ENCODE data around the gene ERP29. TPM values are rescaled to one million over a fixed set of nuclear protein-coding genes. Genes with fewer than 3 reads are reported as not detected.

Gene ERP29
- 75.9 TPM for polyA plus RNA-seq (2013, experiment 1 of 2)
- 78.0 TPM for polyA plus RNA-seq (2013, experiment 2 of 2)

DNA sequence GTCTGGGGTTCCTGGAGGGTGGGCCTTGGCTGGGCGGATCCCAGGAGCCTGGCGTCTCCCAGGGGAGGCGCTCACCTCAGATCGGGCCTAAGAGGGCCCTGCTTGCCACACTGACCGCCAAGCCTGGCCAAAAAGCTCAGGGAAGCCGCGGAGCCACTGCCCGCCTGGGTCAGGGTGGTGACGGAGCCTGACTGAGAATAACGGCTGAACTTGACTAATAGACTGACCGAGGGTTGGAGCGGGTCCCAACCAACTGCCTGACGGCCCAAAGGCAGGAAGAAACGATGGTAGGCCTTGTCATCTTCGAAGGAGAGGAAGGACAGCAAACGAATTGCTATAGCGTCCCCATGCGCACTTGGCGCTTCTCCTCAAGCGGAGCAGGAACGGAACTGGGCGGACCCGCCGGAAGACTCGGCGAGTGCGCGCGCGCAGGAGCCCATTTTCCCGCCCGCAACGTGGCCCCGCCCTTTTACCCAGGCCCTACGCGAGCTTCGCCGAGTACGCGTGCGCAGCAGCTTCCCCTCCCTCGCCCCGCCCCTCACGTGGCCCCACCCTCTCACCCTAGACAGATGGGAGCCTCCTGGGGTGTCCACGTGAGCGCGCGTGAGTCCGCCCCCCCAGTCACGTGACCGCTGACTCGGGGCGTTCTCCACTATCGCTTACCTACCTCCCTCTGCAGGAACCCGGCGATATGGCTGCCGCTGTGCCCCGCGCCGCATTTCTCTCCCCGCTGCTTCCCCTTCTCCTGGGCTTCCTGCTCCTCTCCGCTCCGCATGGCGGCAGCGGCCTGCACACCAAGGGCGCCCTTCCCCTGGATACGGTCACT, at the start of gene ERP29, which contains the start of gene TMEM116:
Gene ERP29, plus strand, starts transcription at position 652 of the 826 bp plus-strand sequence. Its CDS starts 40 bp downstream, at position 692.
Gene TMEM116, minus strand, starts transcription at position 391 of the 826 bp plus-strand sequence. CDS start 7,895 bp downstream, outside the sequence.
- no peak within 1 kb of the TSS for H2BK5ac ChIP-seq (ENCODE audit: low read length)
- H4K8ac ChIP-seq (ENCODE audit: low read depth, low read length): peak within 1 kb of the TSS; percentile 52
- H3K23ac ChIP-seq (ENCODE audit: low read depth, low read length, poor library complexity): peak within 1 kb of the TSS; percentile 93
- H3K4me2 ChIP-seq (ENCODE audit: insufficient read depth, low read length, poor library complexity, severe bottlenecking): peak within 1 kb of the TSS; percentile 81
- no CpG with 5 or more reads among the region's 67 CpGs for WGBS, 2 donors (ENCODE audit: extremely low coverage in 2 of 2, insufficient read length in 2 of 2, insufficient replicate concordance in 1 of 2)
- DNase-seq (ENCODE audit: low spot score): peak; percentile 99
- H3K14ac ChIP-seq (ENCODE audit: low read length): peak within 1 kb of the TSS; percentile 66
- peak within 1 kb of the TSS; percentile 97 for H3K9ac ChIP-seq (ENCODE audit: low read depth, low read length, poor library complexity)
- peak within 1 kb of the TSS; percentile 96 for H2AK5ac ChIP-seq (ENCODE audit: low read depth, low read length)
- H2BK120ac ChIP-seq (ENCODE audit: low read depth, low read length): no peak within 1 kb of the TSS
- peak within 1 kb of the TSS; percentile 81 for H3K27ac ChIP-seq (replicated peaks; ENCODE audit: low read length)
- peak within 1 kb of the TSS; percentile 98 for H2AFZ ChIP-seq (ENCODE audit: low read length)
- H4K91ac ChIP-seq (ENCODE audit: low read depth, low read length, poor library complexity): no peak within 1 kb of the TSS
- peak within 1 kb of the TSS; percentile 94 for H3K18ac ChIP-seq (ENCODE audit: low read length)
- H2BK15ac ChIP-seq (ENCODE audit: low read length): no peak within 1 kb of the TSS
- peak within 1 kb of the TSS; percentile 60 to 96 for H3K4me3 ChIP-seq (ENCODE audit: low read length in 2 of 2)
- H2BK12ac ChIP-seq (ENCODE audit: low read length): no peak within 1 kb of the TSS
- no peaks in the 10 kb centered on the region for H3K27me3 ChIP-seq (ENCODE audit: control insufficient read depth in 3 of 3, insufficient read depth in 3 of 3, low read depth in 1 of 3, low read length in 3 of 3)
- peaks cover 7 to 9% of the 10 kb centered on the region in 2 donors for H3K4me1 ChIP-seq (ENCODE audit: control insufficient read depth in 2 of 2, insufficient read depth in 1 of 2, low read depth in 1 of 2, low read length in 2 of 2)
- peaks cover 7% of the 10 kb centered on the region for H3K79me1 ChIP-seq (ENCODE audit: low read depth, low read length)
- H3K9me3 ChIP-seq (replicated peaks in 1 of 2; ENCODE audit: control insufficient read depth in 2 of 2, insufficient read depth in 1 of 2, low read depth in 1 of 2, low read length in 2 of 2): peaks cover 0 to 25% of the 10 kb centered on the region in 2 donors
- peaks cover 0 to 49% of the 10 kb centered on the region in 2 donors for H3K36me3 ChIP-seq (replicated peaks in 1 of 2; ENCODE audit: control insufficient read depth in 2 of 2, insufficient read depth in 2 of 2, low read length in 2 of 2)
- peak within 1 kb of the TSS; percentile 13 for H3K4ac ChIP-seq (ENCODE audit: low read length)

DNA sequence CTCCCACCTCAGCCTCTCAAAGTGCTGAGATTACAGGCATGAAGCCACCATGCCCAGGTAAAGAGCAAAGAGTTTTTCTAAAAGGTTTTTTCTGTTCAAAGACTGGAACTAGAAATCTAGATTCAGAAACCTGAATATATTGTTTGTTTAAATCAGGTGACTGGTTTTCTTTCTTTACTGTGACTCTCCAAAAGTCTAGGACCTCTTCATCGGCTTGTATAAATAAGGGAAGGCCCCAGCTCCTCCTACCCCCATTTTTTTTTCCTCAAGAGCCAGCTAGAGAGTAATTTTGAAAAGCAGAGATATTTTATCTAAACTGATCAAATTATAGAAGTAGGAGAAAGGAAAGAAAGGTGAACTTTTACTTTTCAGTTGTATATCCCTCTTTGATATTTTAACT, 48.3 kb upstream of the ERP29 start:
- DNase-seq (ENCODE audit: low spot score): no peak
- no peak overlapping the region for H2AK5ac ChIP-seq (ENCODE audit: low read depth, low read length)
- no peak overlapping the region for H3K23ac ChIP-seq (ENCODE audit: low read depth, low read length, poor library complexity)
- no peak overlapping the region for H3K4me3 ChIP-seq (ENCODE audit: low read length in 2 of 2)
- no CpG with 5 or more reads among the region's 1 CpG for WGBS, 2 donors (ENCODE audit: extremely low coverage in 2 of 2, insufficient read length in 2 of 2, insufficient replicate concordance in 1 of 2)
- no peaks in the 10 kb centered on the region for H3K9me3 ChIP-seq (replicated peaks in 1 of 2; ENCODE audit: control insufficient read depth in 2 of 2, insufficient read depth in 1 of 2, low read depth in 1 of 2, low read length in 2 of 2)
- H3K27ac ChIP-seq (replicated peaks; ENCODE audit: low read length): no peak overlapping the region
- H3K36me3 ChIP-seq (replicated peaks in 1 of 2; ENCODE audit: control insufficient read depth in 2 of 2, insufficient read depth in 2 of 2, low read length in 2 of 2): no peaks in the 10 kb centered on the region
- H3K14ac ChIP-seq (ENCODE audit: low read length): no peak overlapping the region
- H3K27me3 ChIP-seq (ENCODE audit: control insufficient read depth in 3 of 3, insufficient read depth in 3 of 3, low read depth in 1 of 3, low read length in 3 of 3): no peaks in the 10 kb centered on the region
- no peak overlapping the region for H2BK120ac ChIP-seq (ENCODE audit: low read depth, low read length)
- no peak overlapping the region for H2BK5ac ChIP-seq (ENCODE audit: low read length)
- H2BK12ac ChIP-seq (ENCODE audit: low read length): no peak overlapping the region
- H4K8ac ChIP-seq (ENCODE audit: low read depth, low read length): no peak overlapping the region
- H4K91ac ChIP-seq (ENCODE audit: low read depth, low read length, poor library complexity): no peak overlapping the region
- no peak overlapping the region for H2BK15ac ChIP-seq (ENCODE audit: low read length)
- H3K4me1 ChIP-seq (ENCODE audit: control insufficient read depth in 2 of 2, insufficient read depth in 1 of 2, low read depth in 1 of 2, low read length in 2 of 2): no peaks in the 10 kb centered on the region
- H3K79me1 ChIP-seq (ENCODE audit: low read depth, low read length): no peaks in the 10 kb centered on the region
- H3K4ac ChIP-seq (ENCODE audit: low read length): no peak overlapping the region
- no peak overlapping the region for H3K9ac ChIP-seq (ENCODE audit: low read depth, low read length, poor library complexity)
- H2AFZ ChIP-seq (ENCODE audit: low read length): no peak overlapping the region
- H3K4me2 ChIP-seq (ENCODE audit: insufficient read depth, low read length, poor library complexity, severe bottlenecking): no peak overlapping the region
- no peak overlapping the region for H3K18ac ChIP-seq (ENCODE audit: low read length)

GRCh38 chr12:111971800-111972199, 41.4 kb upstream of the ERP29 start:
- H3K27me3 ChIP-seq (ENCODE audit: control insufficient read depth in 3 of 3, insufficient read depth in 3 of 3, low read depth in 1 of 3, low read length in 3 of 3): no peaks in the 10 kb centered on the region
- H3K4me1 ChIP-seq (ENCODE audit: control insufficient read depth in 2 of 2, insufficient read depth in 1 of 2, low read depth in 1 of 2, low read length in 2 of 2): no peaks in the 10 kb centered on the region
- H3K4ac ChIP-seq (ENCODE audit: low read length): no peak overlapping the region
- H3K23ac ChIP-seq (ENCODE audit: low read depth, low read length, poor library complexity): no peak overlapping the region
- no peak overlapping the region for H3K14ac ChIP-seq (ENCODE audit: low read length)
- no peaks in the 10 kb centered on the region for H3K79me1 ChIP-seq (ENCODE audit: low read depth, low read length)
- peaks cover 0 to 5% of the 10 kb centered on the region in 2 donors for H3K36me3 ChIP-seq (replicated peaks in 1 of 2; ENCODE audit: control insufficient read depth in 2 of 2, insufficient read depth in 2 of 2, low read length in 2 of 2)
- peaks cover 0 to 7% of the 10 kb centered on the region in 2 donors for H3K9me3 ChIP-seq (replicated peaks in 1 of 2; ENCODE audit: control insufficient read depth in 2 of 2, insufficient read depth in 1 of 2, low read depth in 1 of 2, low read length in 2 of 2)
- H3K27ac ChIP-seq (replicated peaks; ENCODE audit: low read length): no peak overlapping the region
- H3K4me2 ChIP-seq (ENCODE audit: insufficient read depth, low read length, poor library complexity, severe bottlenecking): no peak overlapping the region
- no peak overlapping the region for H3K18ac ChIP-seq (ENCODE audit: low read length)
- H4K91ac ChIP-seq (ENCODE audit: low read depth, low read length, poor library complexity): no peak overlapping the region
- no peak overlapping the region for H2AK5ac ChIP-seq (ENCODE audit: low read depth, low read length)
- H2AFZ ChIP-seq (ENCODE audit: low read length): no peak overlapping the region
- H2BK5ac ChIP-seq (ENCODE audit: low read length): no peak overlapping the region
- no peak for DNase-seq (ENCODE audit: low spot score)
- no peak overlapping the region for H2BK120ac ChIP-seq (ENCODE audit: low read depth, low read length)
- no peak overlapping the region for H2BK12ac ChIP-seq (ENCODE audit: low read length)
- no peak overlapping the region for H4K8ac ChIP-seq (ENCODE audit: low read depth, low read length)
- H3K9ac ChIP-seq (ENCODE audit: low read depth, low read length, poor library complexity): no peak overlapping the region
- H3K4me3 ChIP-seq (ENCODE audit: low read length in 2 of 2): no peak overlapping the region
- no peak overlapping the region for H2BK15ac ChIP-seq (ENCODE audit: low read length)

GRCh38 chr12:111975161-111975931, 37.9 kb upstream of the ERP29 start:
- no peak overlapping the region for H2BK120ac ChIP-seq (ENCODE audit: low read depth, low read length)
- no peak overlapping the region for H2BK12ac ChIP-seq (ENCODE audit: low read length)
- no peak overlapping the region for H3K4me2 ChIP-seq (ENCODE audit: insufficient read depth, low read length, poor library complexity, severe bottlenecking)
- no peak overlapping the region for H4K91ac ChIP-seq (ENCODE audit: low read depth, low read length, poor library complexity)
- H3K27me3 ChIP-seq (ENCODE audit: control insufficient read depth in 3 of 3, insufficient read depth in 3 of 3, low read depth in 1 of 3, low read length in 3 of 3): no peaks in the 10 kb centered on the region
- no peak overlapping the region for H2AFZ ChIP-seq (ENCODE audit: low read length)
- no peak overlapping the region for H3K4me3 ChIP-seq (ENCODE audit: low read length in 2 of 2)
- no peak overlapping the region for H2BK15ac ChIP-seq (ENCODE audit: low read length)
- H2AK5ac ChIP-seq (ENCODE audit: low read depth, low read length): no peak overlapping the region
- no peaks in the 10 kb centered on the region for H3K79me1 ChIP-seq (ENCODE audit: low read depth, low read length)
- H3K18ac ChIP-seq (ENCODE audit: low read length): no peak overlapping the region
- no peak overlapping the region for H2BK5ac ChIP-seq (ENCODE audit: low read length)
- no peak overlapping the region for H3K4ac ChIP-seq (ENCODE audit: low read length)
- no peak overlapping the region for H3K14ac ChIP-seq (ENCODE audit: low read length)
- peaks cover 0 to 7% of the 10 kb centered on the region in 2 donors for H3K9me3 ChIP-seq (replicated peaks in 1 of 2; ENCODE audit: control insufficient read depth in 2 of 2, insufficient read depth in 1 of 2, low read depth in 1 of 2, low read length in 2 of 2)
- no peaks in the 10 kb centered on the region for H3K4me1 ChIP-seq (ENCODE audit: control insufficient read depth in 2 of 2, insufficient read depth in 1 of 2, low read depth in 1 of 2, low read length in 2 of 2)
- no peak overlapping the region for H3K27ac ChIP-seq (replicated peaks; ENCODE audit: low read length)
- H3K9ac ChIP-seq (ENCODE audit: low read depth, low read length, poor library complexity): no peak overlapping the region
- no CpG with 5 or more reads among the region's 5 CpGs for WGBS, 2 donors (ENCODE audit: extremely low coverage in 2 of 2, insufficient read length in 2 of 2, insufficient replicate concordance in 1 of 2)
- no peak for DNase-seq (ENCODE audit: low spot score)
- H3K23ac ChIP-seq (ENCODE audit: low read depth, low read length, poor library complexity): no peak overlapping the region
- peaks cover 0 to 9% of the 10 kb centered on the region in 2 donors for H3K36me3 ChIP-seq (replicated peaks in 1 of 2; ENCODE audit: control insufficient read depth in 2 of 2, insufficient read depth in 2 of 2, low read length in 2 of 2)
- no peak overlapping the region for H4K8ac ChIP-seq (ENCODE audit: low read depth, low read length)
